Gastroesophageal sphincter (tissue), 4 donors: ENCODE data around the gene ZFYVE9. TPM values are rescaled to one million over a fixed set of nuclear protein-coding genes. Genes with fewer than 3 reads are reported as not detected.
A peak's percentile ranks its signal among the peaks of the same experiment; 100 is the strongest.
"Not testable (repeated sequence)": the region's sequence is repeated elsewhere in the genome, so short reads cannot be mapped to it uniquely, and the experiment has no call there.

Source experiments
- ATAC-seq: fragments of 150-250 bp; one replicate; pipeline ENCODE4 v1.9.1; 2016; ENCODE audit warnings: mild to moderate bottlenecking, moderate library complexity
- H3K27ac ChIP-seq, 4 donors: fragments of 200-600 bp; sonication (generic) in 3 of 4; 1 replicate in 3 of 4; 2 replicates in 1 of 4; pipeline ENCODE4 v1.5.1; 2016 to 2019
- H3K27me3 ChIP-seq: fragments of 200-600 bp; sonication (generic); one replicate; pipeline ENCODE4 v1.5.1; 2019
- H3K36me3 ChIP-seq, 2 donors: fragments of 200-600 bp; sonication (generic); one replicate each; pipeline ENCODE4 v1.5.1; 2019; ENCODE audit warnings: control low read depth in 1 of 2
- H3K4me1 ChIP-seq, 3 donors: fragments of 200-600 bp; sonication (generic); 1 replicate in 2 of 3; 2 replicates in 1 of 3; pipeline ENCODE4 v1.5.1; 2016 to 2019; ENCODE audit warnings: control low read depth in 2 of 3
- H3K4me3 ChIP-seq, 2 donors: fragments of 200-600 bp; sonication (generic); one replicate each; pipeline ENCODE4 v1.5.1; 2019; ENCODE audit warnings: mild to moderate bottlenecking in 1 of 2, moderate library complexity in 1 of 2
- H3K9me3 ChIP-seq, 3 donors: fragments of 200-600 bp; sonication (generic); one replicate each; pipeline ENCODE4 v1.5.1; 2017 to 2019; ENCODE audit warnings: control low read depth in 2 of 3
- EP300 ChIP-seq: sonication (generic); formaldehyde crosslinking; IDR thresholded peaks from one replicate; pipeline ENCODE4 v1.6.1; 2017; ENCODE audit warnings: antibody characterized with exemption, mild to moderate bottlenecking
- POLR2A ChIP-seq, 2 donors: fragments of 450-650 bp; IDR thresholded peaks; one replicate each; pipeline ENCODE4 v1.6.1; 2017; ENCODE audit warnings: antibody characterized with exemption in 2 of 2, mild to moderate bottlenecking in 2 of 2, moderate library complexity in 1 of 2
- POLR2AphosphoS5 ChIP-seq: sonication (generic); formaldehyde crosslinking; IDR thresholded peaks from one replicate; pipeline ENCODE4 v1.6.1; 2017; ENCODE audit warnings: antibody characterized with exemption
- WGBS, 2 donors: methylation state at CpG; one replicate each; pipeline ENCODE4 v1.1.5; 2018; ENCODE audit warnings: low coverage in 1 of 2; 5-methylcytosine and 5-hydroxymethylcytosine counted together
- total RNA-seq, 4 donors: library from RNA; depleted of rRNA; stranded (reverse); fragments of >200 nt; gene quantifications; one replicate each; pipeline ENCODE4 v1.1.0, GENCODE V29; 2016
- TF ChIP-seq, protein P1 (sequence below), 4 experiments: fragments of 200-600 bp in 2 of 4; fragments of 450-650 bp in 2 of 4; sonication (generic) in 1 of 4; IDR thresholded peaks; one replicate each; pipeline ENCODE4 v1.5.1; 2017 to 2019; ENCODE audit warnings: antibody characterized with exemption in 4 of 4, mild to moderate bottlenecking in 2 of 4, moderate library complexity in 2 of 4

Gene ZFYVE9
- total RNA-seq, 4 donors from 2014 or later: 36.4 to 79.9 (median 40.4) TPM

DNA sequence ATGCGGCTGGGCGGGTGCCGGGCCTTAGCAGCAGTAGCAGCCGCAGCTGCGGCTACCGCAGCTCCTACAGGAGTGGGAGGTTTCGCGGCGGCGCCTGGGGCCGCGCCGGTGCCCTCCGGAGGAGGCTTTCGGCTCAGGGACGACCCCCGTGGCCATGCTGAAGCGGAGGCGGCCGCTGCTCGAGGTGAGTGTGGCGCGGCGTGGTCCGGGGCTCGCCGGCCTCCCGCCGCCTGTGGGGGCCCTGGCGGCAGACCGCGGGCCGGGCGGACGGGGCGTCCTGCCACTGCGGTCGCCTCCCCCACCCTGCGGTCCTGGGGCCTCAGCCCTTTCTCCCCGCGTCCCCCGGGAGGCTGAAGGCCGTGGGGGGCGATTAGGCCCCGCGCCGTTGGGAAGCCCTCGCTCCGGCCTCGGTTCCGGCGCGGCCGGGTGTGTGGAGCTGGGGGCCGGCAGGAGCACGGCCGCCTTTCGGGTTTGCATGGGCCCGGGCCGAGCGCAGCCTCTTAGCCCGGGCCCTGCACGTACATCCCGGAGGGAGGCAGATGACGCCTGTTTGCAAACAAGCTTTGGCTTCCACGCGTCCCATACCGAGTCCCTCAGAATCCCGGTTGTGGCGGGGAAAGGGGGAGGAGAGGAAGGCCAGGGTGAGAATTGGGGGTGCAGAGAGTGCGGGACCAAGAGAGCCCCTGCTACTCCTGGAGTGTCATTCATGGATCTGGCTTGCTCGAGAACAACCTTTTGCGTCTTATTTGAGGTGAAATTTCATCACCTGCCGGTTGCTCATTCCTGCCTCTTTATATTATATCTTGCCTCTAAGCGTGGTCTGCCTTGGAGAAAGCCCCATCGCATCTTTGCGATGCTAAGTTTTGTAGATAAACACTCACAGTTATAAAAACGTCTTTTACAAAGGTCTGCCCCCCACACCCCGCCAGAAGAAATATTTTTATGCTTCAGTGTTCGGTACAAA is 613 bp downstream of the ZFYVE9 start:
- WGBS, 2 donors: 2 to 3% methylated on average over 8 to 9 of the region's 80 CpGs
- Histone ChIP-seq H3K27me3 (no peaks in the 10 kb centered on the region), H3K4me3 (peak overlapping the region; percentile 89 to 90), H3K36me3 (no peaks in the 10 kb centered on the region), H3K27ac (peak overlapping the region; percentile 89 to 100 (median 96)), H3K9me3 (no peaks in the 10 kb centered on the region), H3K4me1 (peaks cover 5 to 65% (median 11%) of the 10 kb centered on the region in 3 donors)
- TF ChIP-seq, protein P1, sequence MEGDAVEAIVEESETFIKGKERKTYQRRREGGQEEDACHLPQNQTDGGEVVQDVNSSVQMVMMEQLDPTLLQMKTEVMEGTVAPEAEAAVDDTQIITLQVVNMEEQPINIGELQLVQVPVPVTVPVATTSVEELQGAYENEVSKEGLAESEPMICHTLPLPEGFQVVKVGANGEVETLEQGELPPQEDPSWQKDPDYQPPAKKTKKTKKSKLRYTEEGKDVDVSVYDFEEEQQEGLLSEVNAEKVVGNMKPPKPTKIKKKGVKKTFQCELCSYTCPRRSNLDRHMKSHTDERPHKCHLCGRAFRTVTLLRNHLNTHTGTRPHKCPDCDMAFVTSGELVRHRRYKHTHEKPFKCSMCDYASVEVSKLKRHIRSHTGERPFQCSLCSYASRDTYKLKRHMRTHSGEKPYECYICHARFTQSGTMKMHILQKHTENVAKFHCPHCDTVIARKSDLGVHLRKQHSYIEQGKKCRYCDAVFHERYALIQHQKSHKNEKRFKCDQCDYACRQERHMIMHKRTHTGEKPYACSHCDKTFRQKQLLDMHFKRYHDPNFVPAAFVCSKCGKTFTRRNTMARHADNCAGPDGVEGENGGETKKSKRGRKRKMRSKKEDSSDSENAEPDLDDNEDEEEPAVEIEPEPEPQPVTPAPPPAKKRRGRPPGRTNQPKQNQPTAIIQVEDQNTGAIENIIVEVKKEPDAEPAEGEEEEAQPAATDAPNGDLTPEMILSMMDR (IDR thresholded peaks at IDR 0.05): no peak
- TF ChIP-seq POLR2A (IDR thresholded peaks at IDR 0.05) (no peak), EP300 (no peak), POLR2AphosphoS5 (no peak)
- peak; percentile 61 for ATAC-seq

- TF ChIP-seq EP300: no peak
- TF ChIP-seq POLR2AphosphoS5: no peak
- TF ChIP-seq, protein P1 (IDR thresholded peaks at IDR 0.05): no peak
- TF ChIP-seq POLR2A (IDR thresholded peaks at IDR 0.05): no peak
- no peaks in the 10 kb centered on the region for H3K27me3 ChIP-seq
- no peak for ATAC-seq
- WGBS, 2 donors: 36 to 41% methylated on average over 2 of the region's 2 CpGs
- peaks cover 14 to 89% (median 14%) of the 10 kb centered on the region in 3 donors for H3K4me1 ChIP-seq
- H3K36me3 ChIP-seq: no peaks in the 10 kb centered on the region
- H3K9me3 ChIP-seq: no peaks in the 10 kb centered on the region
- no peak overlapping the region for H3K4me3 ChIP-seq
- peak overlapping the region; percentile 31 to 67 (median 56) for H3K27ac ChIP-seq
Observed at GRCh38 chr1:52145137-52145536, 3.2 kb downstream of the ZFYVE9 start.

- not testable (repeated sequence) for H3K27me3 ChIP-seq, H3K36me3 ChIP-seq, H3K4me3 ChIP-seq, H3K9me3 ChIP-seq
- WGBS, 2 donors: 52 to 74% methylated on average over 8 to 11 of the region's 11 CpGs
- ATAC-seq: peak; percentile 66
- Histone ChIP-seq H3K4me1 (peaks cover 13 to 94% (median 21%) of the 10 kb centered on the region in 3 donors), H3K27ac (peak overlapping the region; percentile 70 to 92 (median 75))
Observed at GRCh38 chr1:52150445-52150844, 8.6 kb downstream of the ZFYVE9 start.

DNA sequence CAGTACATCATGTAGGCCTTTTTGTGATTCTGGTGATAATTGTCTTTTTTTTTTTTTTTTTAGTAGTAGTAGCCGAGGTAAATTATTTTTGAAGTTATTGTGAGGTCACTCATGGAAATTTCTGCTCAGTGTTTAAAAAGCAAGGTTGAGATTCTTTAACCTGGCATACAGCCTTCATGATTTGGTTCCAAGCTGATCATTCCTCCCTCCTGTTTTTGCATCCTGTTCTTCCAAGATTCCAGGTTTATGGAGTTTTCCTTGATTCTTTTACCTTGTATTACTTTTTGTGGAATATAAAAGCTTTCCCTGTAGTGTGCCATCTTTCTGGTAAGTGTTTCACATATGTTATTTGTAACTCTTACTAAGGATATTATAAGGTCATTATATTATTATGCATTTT is 9.1 kb downstream of the ZFYVE9 start:
- Histone ChIP-seq H3K9me3 (no peaks in the 10 kb centered on the region), H3K4me1 (peaks cover 13 to 94% (median 21%) of the 10 kb centered on the region in 3 donors), H3K27ac (peak overlapping the region; percentile 66 to 87 (median 75)), H3K4me3 (no peak overlapping the region), H3K27me3 (no peaks in the 10 kb centered on the region), H3K36me3 (no peaks in the 10 kb centered on the region)
- 17 to 25% methylated on average over 1 of the region's 1 CpG for WGBS, 2 donors
- no peak for ATAC-seq
- TF ChIP-seq POLR2AphosphoS5 (no peak), EP300 (no peak), POLR2A (IDR thresholded peaks at IDR 0.05) (no peak)
- TF ChIP-seq, protein P1 (IDR thresholded peaks at IDR 0.05): no peak

DNA sequence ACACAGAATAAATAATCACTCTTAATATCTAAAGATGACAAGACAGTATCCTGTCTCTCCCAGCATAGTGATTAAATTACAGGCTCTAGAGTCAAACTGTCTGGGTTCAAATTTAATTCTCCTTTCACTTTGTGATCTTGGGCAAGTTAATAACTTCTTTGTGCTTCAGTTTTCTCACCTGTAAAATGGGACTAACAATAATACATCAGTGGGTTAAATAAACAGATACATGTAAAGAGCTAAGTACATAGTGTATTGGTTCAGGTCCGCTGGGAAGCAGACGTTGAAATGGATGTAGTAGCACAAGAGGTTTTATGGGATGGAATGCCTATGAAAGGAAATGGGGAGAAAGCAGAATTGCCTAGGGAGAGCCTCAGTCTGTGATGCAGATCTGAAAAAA is 10.7 kb downstream of the ZFYVE9 start:
- H3K36me3 ChIP-seq: no peaks in the 10 kb centered on the region
- H3K4me1 ChIP-seq: peaks cover 13 to 87% (median 21%) of the 10 kb centered on the region in 3 donors
- WGBS, 2 donors: 92% methylated on average over 2 of the region's 2 CpGs; no CpG with 5 or more reads in 1 of the 2 donors
- TF ChIP-seq POLR2AphosphoS5: no peak
- H3K4me3 ChIP-seq: no peak overlapping the region
- peak overlapping the region; percentile 21 to 76 (median 68) for H3K27ac ChIP-seq
- H3K9me3 ChIP-seq: no peaks in the 10 kb centered on the region
- no peaks in the 10 kb centered on the region for H3K27me3 ChIP-seq
- ATAC-seq: no peak

DNA sequence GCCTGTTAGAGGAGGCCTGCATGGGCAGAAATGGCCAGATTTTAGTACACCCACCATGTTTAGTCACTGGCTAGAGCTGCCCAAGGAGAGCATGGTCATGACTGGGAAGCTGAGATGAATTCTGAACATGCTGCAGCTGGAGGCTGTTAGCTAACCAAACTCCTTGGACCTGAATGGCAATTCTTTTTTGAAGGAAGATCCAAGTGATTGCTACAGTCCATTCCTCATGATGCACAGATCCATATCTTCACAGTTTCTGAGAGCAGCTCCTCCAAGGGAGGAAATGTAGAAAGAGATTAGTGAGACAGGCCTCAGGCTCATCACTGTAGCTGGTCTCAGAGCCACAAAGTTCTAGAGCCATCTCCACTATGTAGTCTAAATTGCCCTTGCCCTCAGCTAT is 11.1 kb downstream of the ZFYVE9 start:
- Histone ChIP-seq H3K4me1 (peaks cover 13 to 87% (median 25%) of the 10 kb centered on the region in 3 donors), H3K4me3 (no peak overlapping the region), H3K36me3 (no peaks in the 10 kb centered on the region), H3K9me3 (no peaks in the 10 kb centered on the region), H3K27ac (peak overlapping the region in 3 of 4 donors; percentile 62 to 76 (median 74)), H3K27me3 (no peaks in the 10 kb centered on the region)
- no peak for ATAC-seq
- TF ChIP-seq EP300: no peak
- TF ChIP-seq, protein P1 (IDR thresholded peaks at IDR 0.05): no peak
- no peak for TF ChIP-seq POLR2A (IDR thresholded peaks at IDR 0.05)
- no peak for TF ChIP-seq POLR2AphosphoS5
